GM11168 (cell line): Measurements from ENCODE around the gene CNR1.
"Not testable (repeated sequence)": the region's sequence is repeated elsewhere in the genome, so short reads cannot be mapped to it uniquely, and the experiment has no call there.

Experiments used
- in situ Hi-C: fragments of 300-500 bp; cut with MboI; formaldehyde crosslinking; loops from one replicate; pipeline ENCODE4 v1.12.0; 2022; ENCODE audit warnings: low sequenced_read_pairs; ENCODE audit not compliant: unreplicated experiment

CNR1 gene

DNA sequence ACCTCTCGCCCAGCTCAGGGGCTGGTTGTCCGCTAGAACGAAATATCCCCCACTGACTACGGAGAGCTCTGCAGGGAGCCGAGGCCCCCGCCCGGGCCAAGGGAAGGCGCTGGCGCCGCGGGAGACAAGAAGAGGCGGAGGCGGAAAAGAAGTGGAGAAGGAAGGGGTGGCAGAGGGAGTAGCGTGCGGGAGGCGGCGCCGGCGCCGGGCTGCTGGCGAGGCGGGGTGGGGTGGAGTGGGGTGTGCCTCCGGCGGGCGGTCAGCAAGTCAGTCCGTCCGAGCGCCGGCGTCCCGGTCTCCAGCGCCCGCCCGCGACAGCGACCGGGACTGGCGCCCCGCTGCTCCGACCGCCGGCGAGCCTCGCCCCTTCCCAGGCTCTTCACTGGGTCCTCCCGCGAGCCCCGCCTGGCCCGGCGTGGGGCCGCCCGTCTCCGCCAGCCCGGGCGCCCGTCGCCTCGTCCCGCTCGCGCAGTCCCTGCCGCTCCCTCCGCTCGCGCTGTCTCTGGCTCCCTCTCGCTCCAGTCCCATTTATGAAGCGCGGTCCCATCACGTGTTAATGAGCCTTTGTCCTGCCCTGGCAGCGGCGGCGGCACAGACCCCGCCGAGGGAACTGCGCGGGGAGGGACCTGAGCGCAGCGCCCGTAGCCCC is at the start of gene CNR1:
CNR1 (minus strand) TSS at position 504 of the 649 bp plus-strand sequence. CDS start 21,073 bp downstream, outside the sequence.
- in situ Hi-C loops: loop anchor here (5.0 kb wide), 1 partner anchor 234 kb away; no protein-coding TSS in a partner anchor

DNA sequence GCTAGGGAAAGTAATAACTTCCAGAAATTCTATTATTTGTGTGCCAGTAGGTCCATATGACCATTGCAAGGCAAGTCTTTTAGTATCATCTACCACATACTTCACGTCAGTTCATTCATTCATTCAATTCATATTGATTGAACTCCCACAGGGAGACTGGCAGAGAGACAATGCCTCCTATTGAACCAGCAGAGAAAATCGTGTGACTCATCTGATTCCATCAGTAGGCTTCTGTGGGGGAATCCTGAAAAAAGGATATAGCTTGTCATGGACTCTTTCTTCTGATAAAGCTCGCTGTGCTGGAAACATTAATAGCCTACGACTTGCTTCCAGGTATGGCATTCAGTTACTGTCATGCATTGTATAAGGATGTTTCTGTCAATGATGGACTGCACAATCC is 45.3 kb upstream of the CNR1 start:
- in situ Hi-C loops: no loop called here

GRCh38 chr6:88209301-88209700 is 43.2 kb upstream of the CNR1 start:
- in situ Hi-C loops: no loop called here

- in situ Hi-C loops: no loop called here
These were observed 42.6 kb upstream of the CNR1 start for GRCh38 chr6:88208726-88209125.

DNA sequence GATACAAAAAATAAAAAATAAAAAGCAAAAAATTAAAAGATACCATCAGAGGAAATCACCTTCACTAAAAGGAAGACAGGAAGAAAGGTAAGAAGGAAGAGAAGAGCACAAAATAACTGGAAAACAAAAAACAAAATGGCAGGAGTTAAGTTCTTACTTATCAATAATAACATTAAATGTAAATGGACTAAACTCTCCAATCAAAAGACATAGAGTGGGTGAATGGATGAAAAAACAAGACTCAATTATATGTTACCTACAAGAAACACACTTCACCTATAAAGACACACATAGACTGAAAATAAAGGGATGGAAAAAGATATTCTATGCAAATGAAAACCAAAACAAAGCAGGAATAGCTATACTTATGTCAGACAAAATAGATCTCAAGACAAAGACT is 35.6 kb upstream of the CNR1 start:
- in situ Hi-C loops: not testable (repeated sequence)

- in situ Hi-C loops: no loop called here
These were observed 18.8 kb upstream of the CNR1 start for GRCh38 chr6:88184921-88185320.

- in situ Hi-C loops: no loop called here
These were observed 17.3 kb upstream of the CNR1 start for GRCh38 chr6:88183471-88183870.

DNA sequence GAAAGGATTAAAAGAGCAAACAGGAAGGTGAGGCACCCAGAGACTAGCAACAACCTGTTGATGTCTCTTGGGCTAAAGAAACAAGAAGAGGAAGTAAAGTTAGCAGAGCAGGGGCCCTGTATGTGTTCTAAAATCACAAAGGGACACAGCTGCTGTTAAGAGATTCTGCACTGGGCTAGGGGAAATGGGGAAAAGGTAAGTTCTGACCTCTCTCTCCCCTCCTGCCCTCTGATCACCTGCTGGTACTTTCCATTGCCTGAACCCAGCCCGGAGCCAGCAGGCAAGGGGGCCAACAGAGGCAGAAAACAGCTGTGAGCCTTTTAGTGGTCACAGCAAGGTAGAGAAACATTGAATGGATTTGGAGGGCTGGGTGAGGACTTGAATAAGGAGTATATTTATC is 13.5 kb upstream of the CNR1 start:
- in situ Hi-C loops: no loop called here

DNA sequence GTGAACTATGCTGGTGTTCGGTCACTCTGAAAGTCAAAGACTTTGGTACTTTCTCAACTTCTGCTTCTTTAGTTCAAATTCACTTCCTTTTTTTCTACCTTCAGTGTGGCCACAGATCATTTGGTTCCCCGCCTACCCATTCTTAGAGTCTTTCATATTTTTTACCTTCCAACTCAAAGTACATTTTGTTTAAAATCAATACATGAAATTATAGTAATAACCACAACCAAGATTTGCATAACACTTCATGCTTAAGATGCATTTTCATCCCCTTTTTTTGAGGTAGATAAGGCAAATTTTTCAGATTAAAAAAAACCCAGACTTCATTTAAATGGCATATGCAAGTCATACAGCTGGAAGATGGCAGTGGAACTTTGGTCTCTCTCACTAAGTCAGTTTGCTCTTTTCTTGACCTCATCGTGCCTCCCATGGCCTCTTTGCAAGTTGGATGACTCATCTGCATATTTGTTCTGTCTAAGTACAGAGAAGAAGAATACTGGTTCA is 11.9 kb upstream of the CNR1 start:
- in situ Hi-C loops: no loop called here

DNA sequence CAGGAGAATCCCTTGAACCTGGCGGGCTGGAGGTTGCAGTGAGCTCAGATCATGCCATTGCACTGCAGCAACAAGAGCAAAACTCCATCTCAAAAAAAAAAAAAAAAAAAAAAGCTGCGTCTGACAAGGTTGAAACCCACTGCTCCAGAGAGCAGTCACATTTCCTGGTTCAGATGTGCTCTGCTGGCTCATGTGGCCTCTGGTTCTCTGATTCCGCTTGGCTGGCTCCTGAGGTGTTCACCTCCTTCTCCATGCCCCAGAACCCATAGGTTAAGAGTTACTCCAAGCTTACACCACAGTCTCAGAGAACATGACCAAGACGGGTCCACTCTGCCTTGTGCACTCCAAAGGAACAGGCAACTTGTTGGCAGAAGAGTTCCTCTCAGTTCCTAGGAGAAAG is 8.8 kb upstream of the CNR1 start:
- in situ Hi-C loops: no loop called here

DNA sequence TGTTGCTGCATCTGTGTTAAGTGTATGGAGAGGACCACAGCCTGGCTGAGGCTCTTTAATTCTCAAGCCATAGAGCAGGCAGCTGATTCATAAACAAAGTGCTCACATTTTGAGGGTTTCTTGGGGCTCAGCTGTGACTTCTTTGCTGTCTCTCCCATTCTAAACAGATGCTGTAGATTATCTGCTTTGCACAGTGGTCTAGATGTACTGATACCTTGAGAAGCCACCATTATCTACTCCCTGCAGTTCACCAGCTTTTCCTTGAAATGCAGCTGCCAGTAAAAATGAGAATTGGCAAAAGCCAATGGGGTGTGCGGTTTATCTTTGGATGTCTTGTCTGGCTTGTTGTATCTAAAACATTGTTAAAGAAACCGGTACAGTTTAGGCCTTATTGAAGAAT is 5.2 kb upstream of the CNR1 start:
- in situ Hi-C loops: no loop called here

- in situ Hi-C loops: loop anchor here (5.0 kb wide), 1 partner anchor 236 kb away; no protein-coding TSS in a partner anchor
These were observed 2.2 kb upstream of the CNR1 start for GRCh38 chr6:88168362-88168761.

DNA sequence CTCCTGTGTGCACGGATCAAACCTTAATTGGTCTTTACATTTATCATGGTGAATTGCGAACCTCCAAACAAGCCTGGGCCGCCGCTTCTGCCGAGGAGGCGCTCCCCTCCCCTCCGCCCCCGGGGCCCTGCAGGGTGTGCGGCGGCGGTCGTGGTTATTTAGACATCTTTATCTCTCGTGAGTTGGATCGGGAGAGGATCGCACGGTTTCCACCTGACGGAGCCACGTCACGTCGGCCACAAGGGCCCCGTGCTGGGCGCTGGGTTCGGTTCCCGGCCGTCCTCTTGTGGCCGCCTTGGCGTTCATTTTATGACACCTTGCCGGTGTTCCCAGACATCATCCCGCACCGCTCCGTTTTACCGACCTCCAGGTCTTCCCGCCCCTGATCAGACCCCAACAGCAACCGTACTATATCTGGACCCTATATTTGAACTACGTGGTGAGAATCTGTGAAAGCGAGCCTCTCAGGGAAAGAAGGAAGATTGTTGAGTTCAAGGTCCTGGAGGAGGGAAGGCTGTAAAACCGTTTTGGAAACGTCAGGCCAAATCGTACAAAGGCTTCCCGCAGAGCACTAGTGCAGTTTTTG is 1.3 kb upstream of the CNR1 start:
- in situ Hi-C loops: loop anchor here (5.0 kb wide), 1 partner anchor 235 kb away; no protein-coding TSS in a partner anchor

DNA sequence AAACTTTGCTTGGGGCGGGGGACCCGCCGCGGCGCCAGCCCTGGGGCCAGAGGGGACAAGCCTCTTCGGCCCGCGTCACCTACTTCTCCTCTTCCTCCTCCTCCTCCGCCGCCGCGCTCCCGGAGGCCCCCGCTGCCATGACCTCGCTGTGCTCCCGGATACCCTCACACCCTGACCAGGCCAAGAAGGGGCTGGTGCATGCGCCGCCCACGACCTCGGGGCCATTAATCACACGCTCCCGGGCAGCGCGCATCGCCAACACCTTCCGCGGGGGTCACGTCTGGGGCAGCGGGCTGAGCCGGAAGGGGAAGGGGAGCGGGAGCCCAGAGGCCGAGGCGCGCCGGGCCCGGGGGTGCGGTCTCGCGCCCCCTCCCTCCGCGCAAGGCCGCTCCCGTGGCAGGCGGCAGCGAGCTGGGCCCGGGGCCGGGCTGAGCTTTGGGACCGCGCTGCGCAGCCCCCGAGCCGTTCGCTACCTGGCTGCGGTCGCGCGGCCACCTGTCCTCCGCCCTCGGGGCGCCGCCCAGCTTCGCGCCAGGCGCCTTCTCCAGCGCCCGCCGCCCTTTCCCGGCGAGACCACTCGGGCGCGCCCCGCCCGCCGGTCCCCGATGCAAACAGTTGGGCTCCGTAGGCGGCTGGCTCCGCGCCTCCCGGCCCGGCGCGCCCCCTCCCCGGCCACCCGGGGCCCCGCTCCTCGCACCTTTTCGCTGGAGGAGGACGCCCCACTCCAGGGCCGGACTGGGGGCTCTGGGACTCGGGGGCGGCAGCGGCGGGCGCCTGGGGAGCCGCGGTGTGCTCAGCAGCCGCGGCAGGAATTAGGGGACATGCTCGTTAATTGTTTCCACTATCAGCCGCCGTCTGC is 575 bp upstream of the CNR1 start:
- in situ Hi-C loops: loop anchor here (5.0 kb wide), 1 partner anchor 234 kb away; no protein-coding TSS in a partner anchor

- in situ Hi-C loops: loop anchor here (5.0 kb wide), 1 partner anchor 233 kb away; no protein-coding TSS in a partner anchor
These were observed 882 bp downstream of the CNR1 start for GRCh38 chr6:88165087-88165843.

- in situ Hi-C loops: no loop called here
These were observed 2.1 kb downstream of the CNR1 start for GRCh38 chr6:88164061-88164460.

DNA sequence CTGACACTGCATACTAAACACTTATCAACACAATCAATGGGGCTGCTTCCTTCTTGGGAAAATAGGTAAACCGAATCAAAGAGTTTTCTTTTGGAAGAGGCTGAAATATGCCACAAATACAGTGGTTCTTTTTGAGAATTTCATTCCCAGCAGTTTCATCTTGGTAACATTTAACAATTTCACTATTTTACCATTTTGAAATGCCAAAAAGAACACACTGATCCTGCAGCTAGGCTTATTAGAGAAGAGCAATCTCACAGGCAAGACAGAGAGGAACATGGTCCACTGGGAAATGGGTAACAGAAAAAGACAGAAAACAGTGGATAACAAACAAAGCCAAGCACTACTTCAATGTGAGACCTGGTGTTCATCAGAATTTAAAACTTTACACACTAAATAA is 2.5 kb downstream of the CNR1 start:
- in situ Hi-C loops: no loop called here

GRCh38 chr6:88161940-88162339 is 4.2 kb downstream of the CNR1 start:
- in situ Hi-C loops: no loop called here

- in situ Hi-C loops: no loop called here
These were observed 9.0 kb downstream of the CNR1 start for GRCh38 chr6:88157106-88157505.

DNA sequence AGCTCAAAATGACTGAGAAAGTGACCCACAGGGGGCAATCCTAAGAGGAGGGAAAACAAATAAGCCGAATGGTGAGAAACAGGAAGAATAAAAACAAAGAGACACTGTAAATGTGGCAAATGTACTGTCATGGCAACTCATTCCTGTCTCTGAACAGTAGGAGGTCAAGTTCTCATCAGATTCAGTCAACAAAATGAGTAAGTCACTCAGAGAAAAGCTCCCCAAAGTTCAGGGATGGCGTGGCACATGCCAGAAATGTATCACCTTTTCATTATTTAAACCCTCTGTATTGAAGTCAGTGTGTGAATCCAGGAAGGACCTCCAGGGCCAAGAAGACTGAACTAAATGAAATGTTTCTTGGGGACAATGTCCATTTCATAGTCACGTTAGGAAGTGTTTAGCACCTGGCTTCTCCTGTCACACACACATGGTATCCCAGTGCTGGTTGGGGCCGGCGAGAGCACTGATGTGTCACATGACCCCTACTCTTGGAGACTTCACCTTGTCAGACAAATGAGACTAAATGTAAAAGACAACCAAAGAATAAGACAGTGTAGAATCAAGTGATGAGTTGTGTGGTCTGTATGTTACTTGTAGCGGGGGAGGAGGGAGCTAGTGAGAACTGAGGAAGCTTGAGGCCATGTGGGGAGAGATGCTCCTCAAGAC is 20.7 kb downstream of the CNR1 start:
- in situ Hi-C loops: no loop called here
